MM.1S (cell line): ENCODE results near the gene GAL.

Experiments used
- DNase-seq: peaks from one replicate; pipeline ENCODE4 v3.0.0-alpha.2; 2015
- H2AFZ ChIP-seq: fragments of 300-600 bp; sonication (generic); 2 replicates; pipeline ENCODE4 v1.6.0; 2016; ENCODE audit warnings: antibody characterized with exemption, low read length
- H3F3A ChIP-seq: fragments of 300-600 bp; sonication (generic); 2 replicates; pipeline ENCODE4 v1.6.1; 2016; ENCODE audit warnings: mild to moderate bottlenecking, antibody characterized with exemption, low read length, moderate library complexity, mixed read lengths; ENCODE audit not compliant: insufficient read depth
- H3K27ac ChIP-seq: fragments of 300-600 bp; sonication (generic); 2 replicates; pipeline ENCODE4 v1.5.1; 2016; ENCODE audit warnings: mild to moderate bottlenecking, low read length
- H3K27me3 ChIP-seq: fragments of 300-600 bp; sonication (generic); replicated peaks from 2 replicates; pipeline ENCODE4 v1.6.0; 2016; ENCODE audit warnings: low read length; ENCODE audit not compliant: insufficient read depth
- H3K36me3 ChIP-seq: fragments of 300-600 bp; sonication (generic); replicated peaks from 2 replicates; pipeline ENCODE4 v1.6.1; 2016; ENCODE audit warnings: mild to moderate bottlenecking, low read length, mixed read lengths; ENCODE audit not compliant: insufficient read depth
- H3K4me1 ChIP-seq: fragments of 300-600 bp; sonication (generic); 2 replicates; pipeline ENCODE4 v1.6.1; 2016; ENCODE audit warnings: low read length, mixed read lengths
- H3K4me2 ChIP-seq: fragments of 300-600 bp; sonication (generic); 2 replicates; pipeline ENCODE4 v1.6.0; 2016; ENCODE audit warnings: low read depth, low read length
- H3K4me3 ChIP-seq: fragments of 300-600 bp; sonication (generic); 2 replicates; pipeline ENCODE4 v1.5.1; 2016; ENCODE audit warnings: low read length, mixed read lengths
- H3K79me2 ChIP-seq: fragments of 300-600 bp; sonication (generic); 2 replicates; pipeline ENCODE4 v1.6.1; 2016; ENCODE audit warnings: mixed run types, low read length, mixed read lengths
- H3K9ac ChIP-seq: fragments of 300-600 bp; sonication (generic); 2 replicates; pipeline ENCODE4 v1.6.1; 2016; ENCODE audit warnings: low read length, mixed read lengths
- H3K9me2 ChIP-seq: fragments of 300-600 bp; sonication (generic); replicated peaks from 2 replicates; pipeline ENCODE4 v1.6.1; 2016; ENCODE audit warnings: mild to moderate bottlenecking, low read length, mixed read lengths; ENCODE audit not compliant: insufficient read depth
- H3K9me3 ChIP-seq: fragments of 300-600 bp; sonication (generic); replicated peaks from 2 replicates; pipeline ENCODE4 v1.6.1; 2016; ENCODE audit warnings: mild to moderate bottlenecking, low read length, mixed read lengths; ENCODE audit not compliant: insufficient read depth
- H4K20me1 ChIP-seq: fragments of 300-600 bp; sonication (generic); 2 replicates; pipeline ENCODE4 v1.6.1; 2016; ENCODE audit warnings: mild to moderate bottlenecking, low read length, moderate library complexity, mixed read lengths; ENCODE audit not compliant: insufficient read depth
- EZH2 ChIP-seq: fragments of 300-600 bp; sonication (generic); optimal IDR thresholded peaks from 2 replicates; pipeline ENCODE3; 2017; ENCODE audit warnings: low read depth, mild to moderate bottlenecking, antibody characterized with exemption, low read length, mixed read lengths
- EZH2phosphoT487 ChIP-seq: fragments of 300-600 bp; sonication (generic); IDR thresholded peaks from 2 replicates; pipeline ENCODE4 v1.6.1; 2018; ENCODE audit warnings: antibody characterized with exemption, low read length
- TF ChIP-seq, protein P1 (sequence below): fragments of 300-600 bp; sonication (generic); IDR thresholded peaks from 2 replicates; pipeline ENCODE4 v1.5.1; 2016; ENCODE audit warnings: antibody characterized with exemption, low read length, mixed read lengths

GAL gene

DNA sequence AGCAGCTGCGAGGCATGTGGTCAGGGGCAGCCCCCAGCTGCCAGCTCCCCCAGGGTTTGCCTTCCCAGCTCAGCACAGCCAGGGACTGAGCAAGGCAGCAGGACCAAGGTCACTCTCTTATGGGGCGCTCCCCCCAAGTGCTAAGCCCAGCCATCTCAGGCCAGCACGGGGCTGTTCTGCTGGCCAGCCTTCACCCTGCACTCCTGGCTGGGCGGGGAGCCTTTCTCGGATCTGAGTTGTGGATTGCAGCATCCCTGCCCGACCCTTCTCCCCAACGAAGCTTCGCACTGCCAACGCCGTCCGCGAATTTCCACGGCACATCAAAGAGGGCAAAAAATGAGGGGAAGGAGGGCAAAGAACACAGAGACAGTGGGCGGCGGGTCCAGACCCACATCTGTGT is 42.5 kb upstream of the GAL start:
- peaks cover 47% of the 10 kb centered on the region for H3K27me3 ChIP-seq
- DNase-seq, result no peak
- H3K36me3 ChIP-seq, result no peaks in the 10 kb centered on the region
- no peaks in the 10 kb centered on the region for H3F3A ChIP-seq
- TF ChIP-seq EZH2, result no peak
- TF ChIP-seq, protein P1, sequence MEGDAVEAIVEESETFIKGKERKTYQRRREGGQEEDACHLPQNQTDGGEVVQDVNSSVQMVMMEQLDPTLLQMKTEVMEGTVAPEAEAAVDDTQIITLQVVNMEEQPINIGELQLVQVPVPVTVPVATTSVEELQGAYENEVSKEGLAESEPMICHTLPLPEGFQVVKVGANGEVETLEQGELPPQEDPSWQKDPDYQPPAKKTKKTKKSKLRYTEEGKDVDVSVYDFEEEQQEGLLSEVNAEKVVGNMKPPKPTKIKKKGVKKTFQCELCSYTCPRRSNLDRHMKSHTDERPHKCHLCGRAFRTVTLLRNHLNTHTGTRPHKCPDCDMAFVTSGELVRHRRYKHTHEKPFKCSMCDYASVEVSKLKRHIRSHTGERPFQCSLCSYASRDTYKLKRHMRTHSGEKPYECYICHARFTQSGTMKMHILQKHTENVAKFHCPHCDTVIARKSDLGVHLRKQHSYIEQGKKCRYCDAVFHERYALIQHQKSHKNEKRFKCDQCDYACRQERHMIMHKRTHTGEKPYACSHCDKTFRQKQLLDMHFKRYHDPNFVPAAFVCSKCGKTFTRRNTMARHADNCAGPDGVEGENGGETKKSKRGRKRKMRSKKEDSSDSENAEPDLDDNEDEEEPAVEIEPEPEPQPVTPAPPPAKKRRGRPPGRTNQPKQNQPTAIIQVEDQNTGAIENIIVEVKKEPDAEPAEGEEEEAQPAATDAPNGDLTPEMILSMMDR, result no peak
- no peak for TF ChIP-seq EZH2phosphoT487
- H3K4me2 ChIP-seq, result no peak overlapping the region
- H4K20me1 ChIP-seq, result no peaks in the 10 kb centered on the region
- no peak overlapping the region for H3K9ac ChIP-seq
- H2AFZ ChIP-seq, result no peak overlapping the region
- H3K79me2 ChIP-seq, result no peaks in the 10 kb centered on the region
- no peaks in the 10 kb centered on the region for H3K4me1 ChIP-seq
- no peak overlapping the region for H3K27ac ChIP-seq
- no peaks in the 10 kb centered on the region for H3K9me3 ChIP-seq
- H3K9me2 ChIP-seq, result no peaks in the 10 kb centered on the region
- H3K4me3 ChIP-seq, result no peak overlapping the region

DNA sequence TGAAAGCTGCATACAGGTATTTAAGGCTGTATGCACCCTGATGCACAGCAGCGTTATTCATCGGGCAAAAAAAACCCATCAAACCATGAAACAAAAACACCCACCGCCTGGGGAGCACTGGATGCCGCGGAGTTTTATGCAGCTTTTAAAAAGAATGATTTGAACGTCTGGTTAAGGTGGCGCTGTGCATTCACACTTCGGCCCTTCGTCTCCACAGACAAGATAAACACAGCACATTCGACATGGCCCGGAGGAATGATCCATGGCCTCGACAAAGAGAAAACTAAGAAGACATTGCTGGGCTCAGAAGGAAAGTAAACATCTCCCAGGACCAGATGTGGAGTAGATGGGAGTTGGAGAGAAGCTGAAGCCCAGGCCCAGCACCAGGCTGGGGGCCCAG is 40.8 kb upstream of the GAL start:
- no peaks in the 10 kb centered on the region for H3K4me1 ChIP-seq
- H3K79me2 ChIP-seq, result no peaks in the 10 kb centered on the region
- peak; percentile 24 for DNase-seq
- H3K27me3 ChIP-seq, result peaks cover 57% of the 10 kb centered on the region
- H4K20me1 ChIP-seq, result no peaks in the 10 kb centered on the region
- H3K27ac ChIP-seq, result no peak overlapping the region
- no peaks in the 10 kb centered on the region for H3K9me2 ChIP-seq
- H3K36me3 ChIP-seq, result no peaks in the 10 kb centered on the region
- H3K9ac ChIP-seq, result no peak overlapping the region
- no peaks in the 10 kb centered on the region for H3K9me3 ChIP-seq
- H3K4me3 ChIP-seq, result no peak overlapping the region
- TF ChIP-seq EZH2, result no peak
- no peak for TF ChIP-seq EZH2phosphoT487
- TF ChIP-seq, protein P1, result peak; percentile 17; the same call in 1 of the 2 replicates
- H3K4me2 ChIP-seq, result no peak overlapping the region
- no peak overlapping the region for H2AFZ ChIP-seq
- H3F3A ChIP-seq, result no peaks in the 10 kb centered on the region

DNA sequence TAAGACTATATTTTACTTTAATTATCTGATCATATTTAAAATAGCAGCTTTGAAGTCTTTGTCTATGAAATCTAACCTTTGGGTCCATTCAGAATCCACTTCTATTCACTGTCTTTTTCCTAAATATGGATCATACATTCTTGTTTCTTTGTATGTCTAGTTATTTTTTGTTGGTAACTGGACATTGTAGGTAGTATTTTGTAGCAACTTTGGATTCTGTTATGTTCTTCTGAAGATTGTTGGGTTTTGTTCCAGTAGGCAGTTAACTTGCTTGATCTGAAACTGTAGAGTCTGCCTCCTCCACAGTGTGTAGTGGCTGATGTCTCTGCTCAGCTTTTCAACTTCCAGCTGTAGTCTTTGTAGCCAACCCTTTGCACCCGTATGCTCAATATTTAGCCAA is 37.5 kb upstream of the GAL start:
- no peaks in the 10 kb centered on the region for H3K4me1 ChIP-seq
- no peaks in the 10 kb centered on the region for H3K9me3 ChIP-seq
- H3K4me2 ChIP-seq, result no peak overlapping the region
- no peak for TF ChIP-seq EZH2phosphoT487
- TF ChIP-seq, protein P1, result no peak
- no peak for TF ChIP-seq EZH2
- H3K79me2 ChIP-seq, result no peaks in the 10 kb centered on the region
- no peaks in the 10 kb centered on the region for H4K20me1 ChIP-seq
- no peaks in the 10 kb centered on the region for H3K36me3 ChIP-seq
- no peaks in the 10 kb centered on the region for H3F3A ChIP-seq
- H3K9me2 ChIP-seq, result no peaks in the 10 kb centered on the region
- H3K4me3 ChIP-seq, result no peak overlapping the region
- no peak overlapping the region for H3K27ac ChIP-seq
- H2AFZ ChIP-seq, result no peak overlapping the region
- no peak for DNase-seq
- peaks cover 48% of the 10 kb centered on the region for H3K27me3 ChIP-seq
- no peak overlapping the region for H3K9ac ChIP-seq
